Colonic mucosa (tissue), 4 donors: ENCODE data around the gene STOML1. TPM values are rescaled to one million over a fixed set of nuclear protein-coding genes. Genes with fewer than 3 reads are reported as not detected.
A peak's percentile ranks its signal among the peaks of the same experiment; 100 is the strongest.

Source experiments
- DNase-seq: peaks from one replicate; pipeline ENCODE4 v3.0.0-alpha.2; 2020
- H3K27ac ChIP-seq: fragments of 200-600 bp; one replicate; pipeline ENCODE4 v1.8.0; 2021
- H3K27me3 ChIP-seq: fragments of 200-600 bp; one replicate; pipeline ENCODE4 v1.8.0; 2021
- H3K36me3 ChIP-seq: fragments of 200-600 bp; one replicate; pipeline ENCODE4 v1.8.0; 2021
- H3K4me1 ChIP-seq: fragments of 200-600 bp; one replicate; pipeline ENCODE4 v1.8.0; 2021; ENCODE audit warnings: mild to moderate bottlenecking
- H3K4me3 ChIP-seq: fragments of 200-600 bp; one replicate; pipeline ENCODE4 v1.8.0; 2021
- H3K9ac ChIP-seq, 2 donors: one replicate each; pipeline ENCODE4 v1.7.0; 2013; ENCODE audit warnings: control low read depth in 2 of 2, low read depth in 2 of 2, low read length in 2 of 2
- H3K9me3 ChIP-seq: fragments of 200-600 bp; one replicate; pipeline ENCODE4 v1.8.0; 2021
- CTCF ChIP-seq: fragments of 200-600 bp; IDR thresholded peaks from one replicate; pipeline ENCODE4 v1.8.0; 2022; ENCODE audit warnings: antibody characterized with exemption, mild to moderate bottlenecking
- intact Hi-C: fragments of 100-400 bp; cut with DNase I; formaldehyde crosslinking; loops from one replicate; pipeline ENCODE4 v1.14.1; 2022
- total RNA-seq, 2 donors: library from RNA; stranded (reverse); fragmentation: NEBNext Ultra II Directional in 1 of 2; extraction: Animal tissue kit (Norgen Biotek cat#: 25700) in 1 of 2; gene quantifications; one replicate each; pipeline ENCODE4 v1.2.1, GENCODE V29; 2021
- donor health status: healthy.
- donor health status: DM: no; HTN: no; CAD: no.
- donor health status: DM: no; HTN: no; CAD: no.

STOML1 gene
- total RNA-seq, 2 donors from 2014 or later = 9.1 to 14.3 TPM

DNA sequence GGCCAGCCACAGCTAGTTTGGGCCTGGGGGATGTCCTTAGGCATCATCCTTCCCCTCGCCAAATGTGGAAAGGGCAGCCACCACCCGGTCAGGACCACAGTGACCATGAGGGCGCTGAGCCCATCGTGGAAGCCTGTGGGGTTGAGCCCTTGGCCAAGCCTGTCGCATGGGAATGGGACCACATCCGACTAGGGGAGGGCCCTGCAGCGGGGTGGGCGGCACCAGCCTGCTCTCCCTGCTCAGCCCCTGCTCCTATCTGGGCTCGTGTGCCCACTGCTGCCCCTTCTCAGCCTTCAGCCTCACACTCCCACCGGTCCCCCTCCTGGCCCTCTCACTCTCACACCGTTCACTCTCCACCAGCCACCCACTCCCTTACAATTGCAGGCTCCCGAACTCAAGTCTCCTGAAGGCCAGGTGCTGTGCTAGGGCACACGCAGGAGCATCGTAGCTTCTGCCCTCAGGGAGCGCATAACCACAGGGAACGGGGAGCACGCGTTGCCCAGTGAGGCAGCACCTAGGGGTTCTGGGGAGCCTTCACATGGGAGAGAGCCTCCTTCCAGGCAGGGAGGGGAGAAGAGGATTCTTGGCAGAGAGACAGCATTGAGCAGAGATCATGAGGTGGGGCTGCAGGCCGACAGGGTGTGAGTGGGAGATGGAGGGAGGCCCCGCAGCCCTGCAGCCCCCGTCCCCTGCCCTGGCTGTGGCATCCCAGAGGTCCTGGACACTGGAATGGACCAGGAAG, 39.8 kb downstream of the STOML1 start:
- peak overlapping the region; percentile 75 for H3K27ac ChIP-seq
- no peak for DNase-seq
- TF ChIP-seq CTCF = no peak
- no peaks in the 10 kb centered on the region for H3K9me3 ChIP-seq
- no peaks in the 10 kb centered on the region for H3K27me3 ChIP-seq
- intact Hi-C loops = no loop called here
- H3K4me1 ChIP-seq = peaks cover 4% of the 10 kb centered on the region
- H3K36me3 ChIP-seq = no peaks in the 10 kb centered on the region
- no peak overlapping the region for H3K9ac ChIP-seq
- no peak overlapping the region for H3K4me3 ChIP-seq

DNA sequence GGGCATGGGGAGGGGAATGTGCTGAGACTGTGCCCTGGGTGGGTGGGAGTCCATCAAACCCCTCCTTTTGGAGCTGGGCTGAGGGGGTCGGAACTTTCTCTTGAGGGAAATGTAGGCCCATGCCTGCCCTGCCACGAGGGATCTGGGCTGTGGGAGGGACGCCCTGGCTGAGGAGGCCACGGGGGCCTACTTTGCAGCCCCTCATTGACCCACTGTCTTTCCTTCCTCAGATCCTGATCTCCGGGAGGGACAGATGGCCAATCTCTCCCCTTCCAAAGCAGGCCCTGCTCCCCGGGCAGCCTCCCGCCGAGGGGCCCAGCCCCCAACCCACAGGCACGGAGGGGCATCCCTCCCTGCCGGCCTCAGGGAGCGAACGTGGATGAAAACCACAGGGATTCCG, 40.5 kb downstream of the STOML1 start:
- H3K36me3 ChIP-seq = no peaks in the 10 kb centered on the region
- no peak for DNase-seq
- H3K27ac ChIP-seq = peak overlapping the region; percentile 75
- intact Hi-C loops = no loop called here
- H3K9ac ChIP-seq = peak overlapping the region; percentile 13 to 44
- H3K4me3 ChIP-seq = no peak overlapping the region
- H3K27me3 ChIP-seq = no peaks in the 10 kb centered on the region
- H3K9me3 ChIP-seq = no peaks in the 10 kb centered on the region
- TF ChIP-seq CTCF = no peak
- peaks cover 4% of the 10 kb centered on the region for H3K4me1 ChIP-seq

- H3K4me3 ChIP-seq = no peak overlapping the region
- H3K27ac ChIP-seq = peak overlapping the region; percentile 75
- H3K36me3 ChIP-seq = no peaks in the 10 kb centered on the region
- intact Hi-C loops = no loop called here
- no peaks in the 10 kb centered on the region for H3K27me3 ChIP-seq
- peak; percentile 53 for TF ChIP-seq CTCF
- H3K9ac ChIP-seq = peak overlapping the region; percentile 13 to 44
- no peaks in the 10 kb centered on the region for H3K9me3 ChIP-seq
- peaks cover 4% of the 10 kb centered on the region for H3K4me1 ChIP-seq
- DNase-seq = peak; percentile 80
These were observed 41.1 kb downstream of the STOML1 start for GRCh38 chr15:73950831-73951561.

DNA sequence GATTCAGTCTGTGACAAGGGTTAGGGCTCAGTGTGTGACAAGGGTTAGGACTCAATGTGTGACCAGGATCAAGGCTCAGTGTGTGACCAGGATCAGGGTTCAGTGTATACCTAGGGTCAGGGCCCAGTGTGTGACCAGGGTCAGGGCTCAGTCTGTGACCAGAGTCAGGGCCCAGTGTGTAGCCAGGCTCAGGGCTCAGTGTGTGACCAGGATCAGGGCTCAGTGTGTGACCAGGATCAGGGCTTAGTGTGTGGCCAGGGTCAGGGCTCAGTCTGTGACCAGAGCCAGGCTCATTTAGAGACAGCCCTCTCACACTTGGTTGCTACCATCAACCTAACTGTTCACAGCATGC, 41.6 kb downstream of the STOML1 start:
- no peak for DNase-seq
- H3K4me1 ChIP-seq = peaks cover 4% of the 10 kb centered on the region
- H3K9me3 ChIP-seq = no peaks in the 10 kb centered on the region
- TF ChIP-seq CTCF = no peak
- intact Hi-C loops = no loop called here
- H3K27me3 ChIP-seq = no peaks in the 10 kb centered on the region
- no peak overlapping the region for H3K27ac ChIP-seq
- no peak overlapping the region for H3K4me3 ChIP-seq
- no peaks in the 10 kb centered on the region for H3K36me3 ChIP-seq
- no peak overlapping the region for H3K9ac ChIP-seq

GRCh38 chr15:73949496-73949895, 42.6 kb downstream of the STOML1 start:
- no peak overlapping the region for H3K27ac ChIP-seq

More at GRCh38 chr15:73949496-73949895, 42.6 kb downstream of the STOML1 start:
- Histone ChIP-seq H3K9me3 (no peaks in the 10 kb centered on the region), H3K36me3 (no peaks in the 10 kb centered on the region), H3K4me1 (peaks cover 4% of the 10 kb centered on the region), H3K4me3 (no peak overlapping the region), H3K27me3 (no peaks in the 10 kb centered on the region), H3K9ac (no peak overlapping the region)
- no peak for TF ChIP-seq CTCF
- no peak for DNase-seq
- intact Hi-C loops = no loop called here
